Measurements from ENCODE around the gene ACSS2. TPM values are rescaled to one million over a fixed set of nuclear protein-coding genes. Genes with fewer than 3 reads are reported as not detected.
"Not testable (repeated sequence)": the region's sequence is repeated elsewhere in the genome, so short reads cannot be mapped to it uniquely, and the experiment has no call there.

The ACSS2 gene
- total RNA-seq, 4 donors from 2014 or later = 58.9 to 114 (median 85.3) TPM

- peaks cover 19% of the 10 kb centered on the region for H3K4me1 ChIP-seq
- no peak for TF ChIP-seq CTCF (IDR thresholded peaks at IDR 0.05)
- TF ChIP-seq POLR2AphosphoS5 (IDR thresholded peaks at IDR 0.05) = no peak
- no peak for TF ChIP-seq POLR2A (IDR thresholded peaks at IDR 0.05)
- TF ChIP-seq EP300 (IDR thresholded peaks at IDR 0.05) = no peak
- 98% methylated on average over 2 of the region's 2 CpGs for WGBS
- no peaks in the 10 kb centered on the region for H3K27me3 ChIP-seq
- H3K9me3 ChIP-seq = no peaks in the 10 kb centered on the region
- no peak for DNase-seq (ENCODE audit: low spot score in 2 of 2)
- no peak overlapping the region for H3K27ac ChIP-seq
- H3K4me3 ChIP-seq = no peak overlapping the region
- no peaks in the 10 kb centered on the region for H3K36me3 ChIP-seq
Observed at GRCh38 chr20:34892671-34893070, 16.3 kb downstream of the ACSS2 start.

- peaks cover 19% of the 10 kb centered on the region for H3K4me1 ChIP-seq
- H3K27me3 ChIP-seq = no peaks in the 10 kb centered on the region
- no peaks in the 10 kb centered on the region for H3K36me3 ChIP-seq
- no peak overlapping the region for H3K27ac ChIP-seq
- no peak for DNase-seq (ENCODE audit: low spot score in 2 of 2)
- no peaks in the 10 kb centered on the region for H3K9me3 ChIP-seq
- WGBS = 29% methylated on average over 1 of the region's 1 CpG
- H3K4me3 ChIP-seq = no peak overlapping the region
- TF ChIP-seq CTCF (IDR thresholded peaks at IDR 0.05) (no peak), POLR2AphosphoS5 (IDR thresholded peaks at IDR 0.05) (no peak), EP300 (IDR thresholded peaks at IDR 0.05) (no peak), POLR2A (IDR thresholded peaks at IDR 0.05) (no peak)
Observed at GRCh38 chr20:34894723-34895122, 18.3 kb downstream of the ACSS2 start.

GRCh38 chr20:34895465-34895864 is 19.1 kb downstream of the ACSS2 start:
- no peak overlapping the region for H3K27ac ChIP-seq
- no peak overlapping the region for H3K4me3 ChIP-seq
- peaks cover 19% of the 10 kb centered on the region for H3K4me1 ChIP-seq
- no peaks in the 10 kb centered on the region for H3K9me3 ChIP-seq
- WGBS = 54% methylated on average over 3 of the region's 3 CpGs
- H3K27me3 ChIP-seq = no peaks in the 10 kb centered on the region
- DNase-seq (ENCODE audit: low spot score in 2 of 2) = no peak
- TF ChIP-seq POLR2AphosphoS5 (IDR thresholded peaks at IDR 0.05) = no peak
- no peak for TF ChIP-seq EP300 (IDR thresholded peaks at IDR 0.05)
- no peak for TF ChIP-seq POLR2A (IDR thresholded peaks at IDR 0.05)
- no peak for TF ChIP-seq CTCF (IDR thresholded peaks at IDR 0.05)
- H3K36me3 ChIP-seq = no peaks in the 10 kb centered on the region

- Histone ChIP-seq H3K27ac (no peak overlapping the region), H3K36me3 (no peaks in the 10 kb centered on the region), H3K4me1 (peaks cover 17% of the 10 kb centered on the region), H3K4me3 (no peak overlapping the region), H3K27me3 (no peaks in the 10 kb centered on the region), H3K9me3 (no peaks in the 10 kb centered on the region)
- no peak for DNase-seq (ENCODE audit: low spot score in 2 of 2)
- WGBS = 31% methylated on average over 1 of the region's 1 CpG
- TF ChIP-seq POLR2A (IDR thresholded peaks at IDR 0.05) (no peak), POLR2AphosphoS5 (IDR thresholded peaks at IDR 0.05) (no peak), EP300 (IDR thresholded peaks at IDR 0.05) (no peak), CTCF (IDR thresholded peaks at IDR 0.05) (no peak)
Observed at GRCh38 chr20:34896086-34896621, 19.7 kb downstream of the ACSS2 start.

- WGBS = 96% methylated on average over 3 of the region's 3 CpGs
- not testable (repeated sequence) for H3K4me3 ChIP-seq; H3K9me3 ChIP-seq; H3K36me3 ChIP-seq; DNase-seq (ENCODE audit: low spot score in 2 of 2); H3K27ac ChIP-seq; H3K27me3 ChIP-seq
- H3K4me1 ChIP-seq = peaks cover 12% of the 10 kb centered on the region
Observed at GRCh38 chr20:34898129-34898528, 21.7 kb downstream of the ACSS2 start.

GRCh38 chr20:34898731-34899130 is 22.3 kb downstream of the ACSS2 start:
- H3K27me3 ChIP-seq; DNase-seq (ENCODE audit: low spot score in 2 of 2); H3K27ac ChIP-seq; H3K4me3 ChIP-seq; H3K9me3 ChIP-seq; H3K36me3 ChIP-seq: not testable (repeated sequence)
- peaks cover 12% of the 10 kb centered on the region for H3K4me1 ChIP-seq
- 75% methylated on average over 4 of the region's 26 CpGs for WGBS
